ENCODE results near the gene OLFM1.

The OLFM1 gene

GRCh38 chr9:135130207-135130976 lies 42.9 kb downstream of the OLFM1 start:
- ATAC-seq (ENCODE audit: insufficient read depth, low read depth) (no peak), DNase-seq (no peak)
- H3K79me2 ChIP-seq (ENCODE audit: insufficient read depth, low read length), result no peaks in the 10 kb centered on the region
- no peaks in the 10 kb centered on the region for H3K27me3 ChIP-seq (ENCODE audit: insufficient read depth, low read length, poor library complexity)
- no peak overlapping the region for H2AFZ ChIP-seq (ENCODE audit: low read depth, low read length)
- H4K20me1 ChIP-seq (ENCODE audit: insufficient read depth, low read length), result no peaks in the 10 kb centered on the region
- no peak overlapping the region for H3K27ac ChIP-seq (ENCODE audit: low read length)
- H3K4me3 ChIP-seq (ENCODE audit: low read depth in 1 of 2, low read length in 2 of 2), result no peak overlapping the region
- no peaks in the 10 kb centered on the region for H3K9me3 ChIP-seq (ENCODE audit: insufficient read depth, low read length, severe bottlenecking)
- no peaks in the 10 kb centered on the region for H3K4me1 ChIP-seq (ENCODE audit: insufficient read depth, low read length)
- TF ChIP-seq CTCF (IDR thresholded peaks at IDR 0.05; ENCODE audit: borderline replicate concordance, extremely low read depth, low read length, poor library complexity, severe bottlenecking) (no peak), EZH2 (IDR thresholded peaks at IDR 0.05; ENCODE audit: borderline replicate concordance, low read depth, low read length, severe bottlenecking) (no peak)
- no peak overlapping the region for H3K9ac ChIP-seq (ENCODE audit: low read depth, low read length)
- no peaks in the 10 kb centered on the region for H3K36me3 ChIP-seq (ENCODE audit: insufficient read depth, low read length)
- H3K4me2 ChIP-seq (ENCODE audit: insufficient read depth, low read length), result no peak overlapping the region

- no peaks in the 10 kb centered on the region for H3K9me3 ChIP-seq (ENCODE audit: insufficient read depth, low read length, severe bottlenecking)
- no peak overlapping the region for H2AFZ ChIP-seq (ENCODE audit: low read depth, low read length)
- no peak overlapping the region for H3K4me2 ChIP-seq (ENCODE audit: insufficient read depth, low read length)
- DNase-seq, result no peak
- H3K4me1 ChIP-seq (ENCODE audit: insufficient read depth, low read length), result no peaks in the 10 kb centered on the region
- no peak overlapping the region for H3K4me3 ChIP-seq (ENCODE audit: low read depth in 1 of 2, low read length in 2 of 2)
- no peaks in the 10 kb centered on the region for H4K20me1 ChIP-seq (ENCODE audit: insufficient read depth, low read length)
- no peaks in the 10 kb centered on the region for H3K27me3 ChIP-seq (ENCODE audit: insufficient read depth, low read length, poor library complexity)
- H3K36me3 ChIP-seq (ENCODE audit: insufficient read depth, low read length), result no peaks in the 10 kb centered on the region
- no peak for TF ChIP-seq EZH2 (IDR thresholded peaks at IDR 0.05; ENCODE audit: borderline replicate concordance, low read depth, low read length, severe bottlenecking)
- TF ChIP-seq CTCF (IDR thresholded peaks at IDR 0.05; ENCODE audit: borderline replicate concordance, extremely low read depth, low read length, poor library complexity, severe bottlenecking), result no peak
- H3K79me2 ChIP-seq (ENCODE audit: insufficient read depth, low read length), result no peaks in the 10 kb centered on the region
- H3K9ac ChIP-seq (ENCODE audit: low read depth, low read length), result no peak overlapping the region
- no peak for ATAC-seq (ENCODE audit: insufficient read depth, low read depth)
- H3K27ac ChIP-seq (ENCODE audit: low read length), result no peak overlapping the region
Measured at GRCh38 chr9:135131488-135131887, 44.0 kb downstream of the OLFM1 start.

GRCh38 chr9:135132008-135132407 lies 44.5 kb downstream of the OLFM1 start:
- H3K27me3 ChIP-seq (ENCODE audit: insufficient read depth, low read length, poor library complexity), result no peaks in the 10 kb centered on the region
- no peaks in the 10 kb centered on the region for H3K4me1 ChIP-seq (ENCODE audit: insufficient read depth, low read length)
- H3K4me3 ChIP-seq (ENCODE audit: low read depth in 1 of 2, low read length in 2 of 2), result no peak overlapping the region
- H3K27ac ChIP-seq (ENCODE audit: low read length), result no peak overlapping the region
- no peak for DNase-seq
- H3K79me2 ChIP-seq (ENCODE audit: insufficient read depth, low read length), result no peaks in the 10 kb centered on the region
- H2AFZ ChIP-seq (ENCODE audit: low read depth, low read length), result no peak overlapping the region
- no peak for TF ChIP-seq EZH2 (IDR thresholded peaks at IDR 0.05; ENCODE audit: borderline replicate concordance, low read depth, low read length, severe bottlenecking)
- no peak for TF ChIP-seq CTCF (IDR thresholded peaks at IDR 0.05; ENCODE audit: borderline replicate concordance, extremely low read depth, low read length, poor library complexity, severe bottlenecking)
- H3K36me3 ChIP-seq (ENCODE audit: insufficient read depth, low read length), result no peaks in the 10 kb centered on the region
- no peak overlapping the region for H3K9ac ChIP-seq (ENCODE audit: low read depth, low read length)
- no peak overlapping the region for H3K4me2 ChIP-seq (ENCODE audit: insufficient read depth, low read length)
- no peaks in the 10 kb centered on the region for H3K9me3 ChIP-seq (ENCODE audit: insufficient read depth, low read length, severe bottlenecking)
- H4K20me1 ChIP-seq (ENCODE audit: insufficient read depth, low read length), result no peaks in the 10 kb centered on the region
- ATAC-seq (ENCODE audit: insufficient read depth, low read depth), result no peak

All from DND-41 (cell line).